Testis (tissue), 3 donors: Measurements from ENCODE around the gene SLC6A6. TPM values are rescaled to one million over a fixed set of nuclear protein-coding genes. Genes with fewer than 3 reads are reported as not detected.

Source experiments
- DNase-seq: peaks from one replicate; pipeline ENCODE4 v3.0.0-alpha.2; 2019
- H3K27ac ChIP-seq, 2 donors: fragments of 200-600 bp; sonication (generic); one replicate each; pipeline ENCODE4 v1.5.1; 2019
- H3K27me3 ChIP-seq: fragments of 200-600 bp; sonication (generic); one replicate; pipeline ENCODE4 v1.5.1; 2019
- H3K36me3 ChIP-seq: fragments of 200-600 bp; sonication (generic); one replicate; pipeline ENCODE4 v1.5.1; 2017; ENCODE audit warnings: low read depth; ENCODE audit errors: missing control alignments
- H3K4me1 ChIP-seq: fragments of 200-600 bp; sonication (generic); one replicate; pipeline ENCODE4 v1.5.1; 2019
- H3K4me3 ChIP-seq, 2 donors: fragments of 200-600 bp; sonication (generic); one replicate each; pipeline ENCODE4 v1.5.1; 2017 to 2019
- H3K9me3 ChIP-seq: fragments of 200-600 bp; sonication (generic); one replicate; pipeline ENCODE4 v1.5.1; 2017
- CTCF ChIP-seq, 3 experiments: fragments of 450-650 bp in 2 of 3; fragments of 200-600 bp in 1 of 3; sonication (generic) in 1 of 3; IDR thresholded peaks; one replicate each; pipeline ENCODE4 v1.5.1; 2016 to 2019; ENCODE audit warnings: antibody characterized with exemption in 3 of 3, mild to moderate bottlenecking in 2 of 3, moderate library complexity in 1 of 3
- POLR2A ChIP-seq: fragments of 450-650 bp; IDR thresholded peaks from one replicate; pipeline ENCODE4 v1.6.1; 2017; ENCODE audit warnings: antibody characterized with exemption, mild to moderate bottlenecking, moderate library complexity
- WGBS, 2 donors: methylation state at CpG; one replicate each; pipeline ENCODE4 v1.1.5; 2018; 5-methylcytosine and 5-hydroxymethylcytosine counted together
- intact Hi-C: fragments of 100-400 bp; cut with DNase I; formaldehyde crosslinking; loops from one replicate; pipeline ENCODE4 v1.15.1; 2023; ENCODE audit warnings: low total_unique reads
- polyA plus RNA-seq: library from polyadenylated mRNA; stranded (reverse); fragments of 350-450 nt; fragmentation: Illumina TruSeq; extraction: RNeasy Lipid Tissue Mini Kit (QIAGEN cat#74804); gene quantifications from one replicate; pipeline ENCODE4 v1.2.3, GENCODE V29; 2014; ENCODE audit warnings: low read depth, low replicate concordance; ENCODE audit not compliant: insufficient read depth
- total RNA-seq, 2 donors: library from RNA; depleted of rRNA; stranded (reverse); fragments of >200 nt; gene quantifications; one replicate each; pipeline ENCODE4 v1.2.3, GENCODE V29; 2016

The SLC6A6 gene
- total and polyA plus RNA-seq, 3 donors from 2014 or later, result 9.7 to 14.9 (median 13.7) TPM

GRCh38 chr3:14453876-14454638 is 51.7 kb downstream of the SLC6A6 start:
- Histone ChIP-seq H3K4me3 (no peak overlapping the region), H3K27me3 (no peaks in the 10 kb centered on the region), H3K4me1 (peaks cover 18% of the 10 kb centered on the region), H3K9me3 (no peaks in the 10 kb centered on the region), H3K36me3 (no peaks in the 10 kb centered on the region), H3K27ac (peak overlapping the region in 1 of 2 donors; percentile 64)
- TF ChIP-seq CTCF (IDR thresholded peaks at IDR 0.05) (no peak), POLR2A (no peak)
- intact Hi-C loops, result loop anchor here (10.0 kb wide), 1 partner anchor 49 kb away; the partner anchor contains the start of gene SLC6A6
- DNase-seq, result no peak
- WGBS, 2 donors, result 65 to 68% methylated on average over 15 to 23 of the region's 23 CpGs

GRCh38 chr3:14454639-14455310 is 52.4 kb downstream of the SLC6A6 start:
- WGBS, 2 donors, result 66 to 82% methylated on average over 5 to 8 of the region's 8 CpGs
- Histone ChIP-seq H3K4me1 (peaks cover 18% of the 10 kb centered on the region), H3K27ac (no peak overlapping the region), H3K36me3 (no peaks in the 10 kb centered on the region), H3K4me3 (no peak overlapping the region), H3K9me3 (no peaks in the 10 kb centered on the region), H3K27me3 (no peaks in the 10 kb centered on the region)
- no peak for DNase-seq
- intact Hi-C loops, result loop anchor here (10.0 kb wide), 1 partner anchor 50 kb away; the partner anchor contains the start of gene SLC6A6
- TF ChIP-seq CTCF (IDR thresholded peaks at IDR 0.05) (no peak), POLR2A (no peak)

GRCh38 chr3:14455571-14456317 is 53.3 kb downstream of the SLC6A6 start:
- no peak overlapping the region for H3K27ac ChIP-seq
- peaks cover 21% of the 10 kb centered on the region for H3K4me1 ChIP-seq
- no peaks in the 10 kb centered on the region for H3K36me3 ChIP-seq
- H3K9me3 ChIP-seq, result no peaks in the 10 kb centered on the region
- WGBS, 2 donors, result 67 to 93% methylated on average over 2 to 6 of the region's 6 CpGs
- no peaks in the 10 kb centered on the region for H3K27me3 ChIP-seq
- TF ChIP-seq CTCF (IDR thresholded peaks at IDR 0.05) (no peak), POLR2A (no peak)
- no peak overlapping the region for H3K4me3 ChIP-seq
- intact Hi-C loops, result loop anchor here (10.0 kb wide), 1 partner anchor 51 kb away; the partner anchor contains the start of gene SLC6A6
- DNase-seq, result peak; percentile 46

GRCh38 chr3:14456794-14457193 is 54.4 kb downstream of the SLC6A6 start:
- Histone ChIP-seq H3K9me3 (no peaks in the 10 kb centered on the region), H3K4me1 (peaks cover 25% of the 10 kb centered on the region), H3K36me3 (no peaks in the 10 kb centered on the region), H3K4me3 (no peak overlapping the region), H3K27ac (no peak overlapping the region), H3K27me3 (no peaks in the 10 kb centered on the region)
- intact Hi-C loops, result loop anchor here (10.0 kb wide), 1 partner anchor 52 kb away; the partner anchor contains the start of gene SLC6A6
- 93 to 95% methylated on average over 8 of the region's 8 CpGs for WGBS, 2 donors
- TF ChIP-seq POLR2A (no peak), CTCF (IDR thresholded peaks at IDR 0.05) (no peak)
- no peak for DNase-seq
